ENCODE data around the gene TOP1.

TOP1 gene

GRCh38 chr20:41027872-41028358 lies 707 bp upstream of the TOP1 start:
- peak overlapping the region; percentile 94 for H3K4me2 ChIP-seq (ENCODE audit: low read length)
- peak overlapping the region; percentile 50 for H3K27ac ChIP-seq (ENCODE audit: low read depth, low read length)
- TF ChIP-seq EZH2phosphoT487 (IDR thresholded peaks at IDR 0.05; ENCODE audit: borderline replicate concordance, low read length) (no peak), CTCF (IDR thresholded peaks at IDR 0.05; ENCODE audit: low read depth, low read length, poor library complexity, severe bottlenecking) (no peak)
- no peaks in the 10 kb centered on the region for H3F3A ChIP-seq (ENCODE audit: control insufficient read depth, insufficient read depth)
- H3K4me1 ChIP-seq (ENCODE audit: control insufficient read depth, low read length), result peaks cover 52% of the 10 kb centered on the region
- H3K9me3 ChIP-seq (ENCODE audit: control insufficient read depth, insufficient read depth, low read length), result no peaks in the 10 kb centered on the region
- peaks cover 30% of the 10 kb centered on the region; the same call in 1 of the 2 replicates for H4K20me1 ChIP-seq (ENCODE audit: control insufficient read depth, insufficient read depth, low read depth, low read length)
- H3K4me3 ChIP-seq (ENCODE audit: low read length), result peak overlapping the region; percentile 85
- peaks cover 50% of the 10 kb centered on the region for H3K79me2 ChIP-seq (ENCODE audit: control insufficient read depth, low read length)
- no peaks in the 10 kb centered on the region for H3K27me3 ChIP-seq (ENCODE audit: control insufficient read depth, low read length)
- H3K36me3 ChIP-seq (ENCODE audit: control insufficient read depth, low read length), result peaks cover 42% of the 10 kb centered on the region
- H3K9me2 ChIP-seq (replicated peaks; ENCODE audit: control insufficient read depth, low read length), result no peaks in the 10 kb centered on the region

- Histone ChIP-seq H3K27ac (ENCODE audit: low read depth, low read length) (peak overlapping the region; percentile 54), H3K4me2 (ENCODE audit: low read length) (peak overlapping the region; percentile 76), H3K9me3 (ENCODE audit: control insufficient read depth, insufficient read depth, low read length) (no peaks in the 10 kb centered on the region), H3K9me2 (replicated peaks; ENCODE audit: control insufficient read depth, low read length) (no peaks in the 10 kb centered on the region), H3K4me3 (ENCODE audit: low read length) (peak overlapping the region; percentile 86), H3F3A (ENCODE audit: control insufficient read depth, insufficient read depth) (no peaks in the 10 kb centered on the region), H4K20me1 (ENCODE audit: control insufficient read depth, insufficient read depth, low read depth, low read length) (peaks cover 33% of the 10 kb centered on the region; the same call in 1 of the 2 replicates), H3K4me1 (ENCODE audit: control insufficient read depth, low read length) (peaks cover 66% of the 10 kb centered on the region), H3K36me3 (ENCODE audit: control insufficient read depth, low read length) (peaks cover 56% of the 10 kb centered on the region), H3K79me2 (ENCODE audit: control insufficient read depth, low read length) (peaks cover 64% of the 10 kb centered on the region), H3K27me3 (ENCODE audit: control insufficient read depth, low read length) (no peaks in the 10 kb centered on the region)
- TF ChIP-seq CTCF (IDR thresholded peaks at IDR 0.05; ENCODE audit: low read depth, low read length, poor library complexity, severe bottlenecking), result peak; percentile 16
- TF ChIP-seq EZH2phosphoT487 (IDR thresholded peaks at IDR 0.05; ENCODE audit: borderline replicate concordance, low read length), result no peak
Measured at GRCh38 chr20:41029150-41029901, 704 bp downstream of the TOP1 start.

- Histone ChIP-seq H3K27me3 (ENCODE audit: control insufficient read depth, low read length) (no peaks in the 10 kb centered on the region), H3K4me1 (ENCODE audit: control insufficient read depth, low read length) (peaks cover 66% of the 10 kb centered on the region), H3K4me3 (ENCODE audit: low read length) (peak overlapping the region; percentile 86), H3K9me3 (ENCODE audit: control insufficient read depth, insufficient read depth, low read length) (no peaks in the 10 kb centered on the region), H3K4me2 (ENCODE audit: low read length) (peak overlapping the region; percentile 76), H3K79me2 (ENCODE audit: control insufficient read depth, low read length) (peaks cover 71% of the 10 kb centered on the region), H4K20me1 (ENCODE audit: control insufficient read depth, insufficient read depth, low read depth, low read length) (peaks cover 36% of the 10 kb centered on the region; the same call in 1 of the 2 replicates), H3F3A (ENCODE audit: control insufficient read depth, insufficient read depth) (no peaks in the 10 kb centered on the region), H3K27ac (ENCODE audit: low read depth, low read length) (peak overlapping the region; percentile 54), H3K36me3 (ENCODE audit: control insufficient read depth, low read length) (peaks cover 63% of the 10 kb centered on the region), H3K9me2 (replicated peaks; ENCODE audit: control insufficient read depth, low read length) (no peaks in the 10 kb centered on the region)
- TF ChIP-seq EZH2phosphoT487 (IDR thresholded peaks at IDR 0.05; ENCODE audit: borderline replicate concordance, low read length), result no peak
- no peak for TF ChIP-seq CTCF (IDR thresholded peaks at IDR 0.05; ENCODE audit: low read depth, low read length, poor library complexity, severe bottlenecking)
Measured at GRCh38 chr20:41030061-41030460, 1.4 kb downstream of the TOP1 start.
